K562 (cell line): ENCODE results near the gene MTO1. TPM values are rescaled to one million over a fixed set of nuclear protein-coding genes. Genes with fewer than 3 reads are reported as not detected.

ENCODE experiments used
- BMI1 ChIP-seq: fragments of 150-350 bp; IDR thresholded peaks from 2 replicates; pipeline ENCODE4 v1.6.1; 2014; ENCODE audit warnings: low read length
- BRD4 ChIP-seq: fragments of 200-600 bp; sonication (generic); IDR thresholded peaks from 2 replicates; pipeline ENCODE4 v1.6.1; 2017; ENCODE audit warnings: inconsistent platforms
- CHD4 ChIP-seq: fragments of 200-600 bp; sonication (generic); IDR thresholded peaks from 3 replicates; pipeline ENCODE4 v1.6.1; 2012; ENCODE audit warnings: low read depth, mild to moderate bottlenecking, mixed read lengths, low read length, inconsistent platforms; ENCODE audit not compliant: insufficient read depth, insufficient replicate concordance, poor library complexity, severe bottlenecking
- DNMT1 ChIP-seq: fragments of 450-650 bp; IDR thresholded peaks from 2 replicates; pipeline ENCODE4 v1.6.1; 2016; ENCODE audit warnings: antibody characterized with exemption, mild to moderate bottlenecking
- E4F1 ChIP-seq: fragments of 250-450 bp; sonication (Bioruptor Pico); IDR thresholded peaks from 2 replicates; pipeline ENCODE4 v1.5.0; 2021; ENCODE audit warnings: mild to moderate bottlenecking, borderline replicate concordance
- ESRRB ChIP-seq: fragments of 250-450 bp; sonication (Bioruptor Pico); IDR thresholded peaks from 2 replicates; pipeline ENCODE4 v1.5.0; 2020; ENCODE audit warnings: mild to moderate bottlenecking, moderate library complexity, borderline replicate concordance
- HMGXB4 ChIP-seq: sonication (generic); formaldehyde crosslinking; IDR thresholded peaks from 2 replicates; pipeline ENCODE4 v1.8.1; 2023; ENCODE audit warnings: mild to moderate bottlenecking, missing genetic modification reagents
- MXI1 ChIP-seq: IDR thresholded peaks from 2 replicates; pipeline ENCODE4 v1.6.1; 2011; ENCODE audit warnings: low read depth, mild to moderate bottlenecking, improper control_type of control experiment, low read length
- RFX7 ChIP-seq: fragments of 250-450 bp; sonication (Bioruptor Pico); IDR thresholded peaks from 2 replicates; pipeline ENCODE4 v1.5.1; 2021; ENCODE audit warnings: mild to moderate bottlenecking
- STAT5B ChIP-seq: fragments of 250-450 bp; sonication (Bioruptor Pico); IDR thresholded peaks from 2 replicates; pipeline ENCODE4 v1.8.0; 2021; ENCODE audit warnings: mild to moderate bottlenecking, inconsistent platforms
- THAP7 ChIP-seq: fragments of 250-450 bp; sonication (Bioruptor Pico); IDR thresholded peaks from 2 replicates; pipeline ENCODE4 v1.5.0; 2021
- THRB ChIP-seq: fragments of 450-650 bp; formaldehyde crosslinking; conservative IDR thresholded peaks from 2 replicates; pipeline ENCODE4 v1.4.0; 2022; ENCODE audit warnings: mild to moderate bottlenecking, missing genetic modification characterization
- ZBTB9 ChIP-seq: fragments of 450-650 bp; formaldehyde crosslinking; IDR thresholded peaks from 2 replicates; pipeline ENCODE4 v1.4.0; 2020; ENCODE audit warnings: mild to moderate bottlenecking, moderate library complexity
- ZNF232 ChIP-seq: sonication (generic); formaldehyde crosslinking; IDR thresholded peaks from 2 replicates; pipeline ENCODE4 v1.8.0; 2022; ENCODE audit warnings: mild to moderate bottlenecking, missing genetic modification reagents
- ZNF280B ChIP-seq: fragments of 250-450 bp; sonication (Bioruptor Pico); IDR thresholded peaks from 2 replicates; pipeline ENCODE4 v1.5.1; 2021; ENCODE audit warnings: mild to moderate bottlenecking
- ZNF431 ChIP-seq: sonication (generic); formaldehyde crosslinking; IDR thresholded peaks from 2 replicates; pipeline ENCODE4 v1.8.0; 2022; ENCODE audit warnings: mild to moderate bottlenecking, missing genetic modification reagents
- ZNF586 ChIP-seq: fragments of 450-650 bp; formaldehyde crosslinking; conservative IDR thresholded peaks from 2 replicates; pipeline ENCODE4 v1.4.0; 2020; ENCODE audit warnings: mild to moderate bottlenecking, moderate library complexity
- polyA plus RNA-seq, 8 experiments: library from polyadenylated mRNA; depleted of rRNA in 4 of 8; stranded (reverse) in 5 of 8; unstranded in 3 of 8; fragments of >200 nt; fragmentation: Nextera tagmentation in 2 of 8; fragmentation: Illumina TruSeq in 1 of 8; extraction: Ambion mirVana in 2 of 8; extraction: Trizol in 1 of 8; gene quantifications; 2 replicates each; pipeline versions ENCODE4 v1.2.1 to v1.2.3, GENCODE V29; 2011 to 2014; ENCODE audit warnings: inconsistent platforms in 1 of 8, missing spikeins in 1 of 8
- total RNA-seq, 7 experiments: library from RNA; depleted of rRNA in 6 of 7; stranded (reverse); fragments of >200 nt in 6 of 7; fragmentation: Illumina TruSeq in 2 of 7; extraction: Trizol in 2 of 7; gene quantifications; 2 replicates each; pipeline versions ENCODE4 v1.2.1 to v1.2.3, GENCODE V29; 2011 to 2021; ENCODE audit warnings: low replicate concordance in 1 of 7

Gene MTO1
- total and polyA plus RNA-seq, 9 of the 15 experiments (the other 6 are each of a cell fraction or from before 2014, with no cell fraction given) = 33.4 to 62.3 (median 50.6) TPM

- TF ChIP-seq THRB (CRISPR knock-in tag) (peak; percentile 73), RFX7 (CRISPR knock-in tag) (peak; percentile 8; the same call in 1 of the 2 replicates), ZNF232 (no peak), ZNF431 (no peak), CHD4 (no peak), ESRRB (no peak), HMGXB4 (CRISPR knock-in tag) (no peak), THAP7 (no peak; the same call in 1 of the 2 replicates), ZNF280B (no peak), E4F1 (CRISPR knock-in tag) (no peak), BRD4 (no peak), ZBTB9 (CRISPR knock-in tag) (no peak), ZNF586 (peak; percentile 76), STAT5B (CRISPR knock-in tag) (no peak), BMI1 (no peak), DNMT1 (no peak), MXI1 (no peak; the same call in 1 of the 2 replicates)
These were observed 53.2 kb downstream of the MTO1 start (continued) for GRCh38 chr6:73514746-73515110.
